ENCODE data around the gene IL4R. TPM values are rescaled to one million over a fixed set of nuclear protein-coding genes. Genes with fewer than 3 reads are reported as not detected.

The IL4R gene
- total RNA-seq, 1 experiment from 2014 or later: 29.6 TPM

- Histone ChIP-seq H3K4me1 (ENCODE audit: control insufficient read depth in 1 of 2, insufficient read depth in 2 of 2, low read length in 2 of 2) (peaks cover 2 to 37% of the 10 kb centered on the region in 2 experiments; a peak in 3 of 4 replicates), H3K27ac (ENCODE audit: low read depth, low read length) (no peak overlapping the region), H2AFZ (ENCODE audit: low read depth, low read length, poor library complexity, severe bottlenecking) (no peak overlapping the region), H3K9me2 (ENCODE audit: insufficient read depth) (no peaks in the 10 kb centered on the region), H3K27me3 (ENCODE audit: insufficient read depth, low read length) (no peaks in the 10 kb centered on the region), H3K4me3 (replicated peaks in 1 of 2; ENCODE audit: low read depth in 1 of 2, low read length in 2 of 2) (peak overlapping the region in 1 of 2 experiments; percentile 7; a peak in 1 of 4 replicates), H3K36me3 (ENCODE audit: control insufficient read depth in 1 of 2, insufficient read depth in 2 of 2, low read length in 2 of 2) (peaks cover 0 to 11% of the 10 kb centered on the region in 2 experiments; a peak in 1 of 4 replicates), H3K4me2 (ENCODE audit: low read length) (peak overlapping the region; percentile 62), H3K9ac (ENCODE audit: low read length) (peak overlapping the region; percentile 27), H3K9me3 (ENCODE audit: control insufficient read depth in 1 of 2, insufficient read depth in 1 of 2, low read depth in 1 of 2, low read length in 2 of 2) (no peaks in the 10 kb centered on the region), H4K20me1 (ENCODE audit: insufficient read depth) (no peaks in the 10 kb centered on the region), H3K79me2 (ENCODE audit: insufficient read depth, low read length) (no peaks in the 10 kb centered on the region)
- peak; percentile 47 for ATAC-seq
- intact Hi-C loops (cut with micrococcal nuclease): loop anchor here (5.0 kb wide), 1 partner anchor 1528 kb away; no protein-coding TSS in a partner anchor
- ChIA-PET POLR2A (interaction anchor here (2.1 kb wide), 1 partner anchor 10 kb away, joined by 7 read pairs; no protein-coding TSS in a partner anchor), CTCF (interaction anchor here (1.0 to 4.4 kb wide), 5 partner anchors 10 to 186 kb away, joined by 3 to 69 read pairs (median 10); no protein-coding TSS in a partner anchor), RAD21 (ENCODE audit: low non-redundant PET in 1 of 2, low total read pairs in 2 of 2, uncharacterized antibody in 2 of 2, unreplicated experiment in 2 of 2) (interaction anchor here in 1 of 2 experiments (1.0 kb wide), 1 partner anchor 130 kb away, joined by 3 read pairs; no protein-coding TSS in a partner anchor)
- DNase-seq (ENCODE audit: low read depth, low spot score): peak; percentile 69
- no TSS peak for BruUV-seq (replicated peaks)
- no peak for TF ChIP-seq ZBTB33 (IDR thresholded peaks at IDR 0.05; ENCODE audit: extremely low read depth, insufficient replicate concordance, low read length)
- no peak for TF ChIP-seq ATF3 (IDR thresholded peaks at IDR 0.05)
- TF ChIP-seq POLR2AphosphoS5 (IDR thresholded peaks at IDR 0.05; ENCODE audit: low read depth, low read length): peak; percentile 49
- peak; percentile 87 for TF ChIP-seq JUND (IDR thresholded peaks at IDR 0.05)
- TF ChIP-seq EZH2 (IDR thresholded peaks at IDR 0.05): no peak
- peak; percentile 32; the same call in 1 of the 2 replicates for TF ChIP-seq RAD21 (IDR thresholded peaks at IDR 0.05; ENCODE audit: low read depth)
- no peak for TF ChIP-seq REST (IDR thresholded peaks at IDR 0.05; ENCODE audit: low read depth)
- TF ChIP-seq ZFX (IDR thresholded peaks at IDR 0.05): no peak
- TF ChIP-seq POLR2A (IDR thresholded peaks at IDR 0.05; ENCODE audit: borderline replicate concordance, extremely low read depth, insufficient read depth, insufficient read length): no peak
- no peak for TF ChIP-seq EZH2phosphoT487 (IDR thresholded peaks at IDR 0.05; ENCODE audit: borderline replicate concordance)
- peak; percentile 27 for TF ChIP-seq YY1 (IDR thresholded peaks at IDR 0.05; ENCODE audit: extremely low read depth, insufficient replicate concordance, low read depth, low read length)
- no peak for TF ChIP-seq CTCF (IDR thresholded peaks at IDR 0.05 in 2 of 3, conservative IDR thresholded peaks at IDR 0.05 in 1 of 3; ENCODE audit: borderline replicate concordance in 1 of 3, insufficient read depth in 1 of 3, low read depth in 2 of 3, low read length in 2 of 3)
- TF ChIP-seq CEBPB (IDR thresholded peaks at IDR 0.05; ENCODE audit: low read depth): peak; percentile 38; the same call in 1 of the 2 replicates
- TF ChIP-seq SP1 (IDR thresholded peaks at IDR 0.05; ENCODE audit: low read depth): peak; percentile 85
- peak; percentile 79; the same call in 1 of the 2 replicates for TF ChIP-seq CBX3 (IDR thresholded peaks at IDR 0.05; ENCODE audit: low read depth)
- no peak for TF ChIP-seq ELF1 (IDR thresholded peaks at IDR 0.05; ENCODE audit: borderline replicate concordance, low read depth)
- TF ChIP-seq FOSL1 (IDR thresholded peaks at IDR 0.05; ENCODE audit: low read depth): peak; percentile 84
Measured at GRCh38 chr16:27365142-27366089, 51.6 kb downstream of the IL4R start.
